Activated T-cell treated with anti-CD3 and anti-CD28 coated beads, Interleukin-2, amount 50 U/mL, for 24 hours (primary cell): ENCODE results near the gene VRK3.
"Not testable (repeated sequence)": the region's sequence is repeated elsewhere in the genome, so short reads cannot be mapped to it uniquely, and the experiment has no call there.

Experiments
- DNase-seq: peaks from one replicate; pipeline ENCODE4 v3.0.0-alpha.2; 2020
- H3K27ac Mint-ChIP-seq: 2 replicates; pipeline ENCODE4 v1.8.0; 2020; ENCODE audit warnings: mild to moderate bottlenecking, mixed read lengths
- H3K27me3 Mint-ChIP-seq: 2 replicates; pipeline ENCODE4 v1.8.0; 2020; ENCODE audit warnings: mixed read lengths
- H3K36me3 Mint-ChIP-seq: 2 replicates; pipeline ENCODE4 v1.8.0; 2020; ENCODE audit warnings: low read depth, mixed read lengths
- H3K4me1 Mint-ChIP-seq: 2 replicates; pipeline ENCODE4 v1.8.0; 2020; ENCODE audit warnings: low read depth, mixed read lengths
- H3K4me3 Mint-ChIP-seq: 2 replicates; pipeline ENCODE4 v1.8.0; 2020; ENCODE audit warnings: mild to moderate bottlenecking, moderate library complexity, mixed read lengths
- H3K9me3 Mint-ChIP-seq: 2 replicates; pipeline ENCODE4 v1.8.0; 2020; ENCODE audit warnings: mixed read lengths

VRK3 gene

GRCh38 chr19:50025022-50025793 lies at the start of gene VRK3:
Gene VRK3, minus strand, starts transcription at chr19:50025372. Its CDS starts 9,210 bp downstream, at chr19:50016162.
- peak within 1 kb of the TSS; percentile 95 for H3K4me3 Mint-ChIP-seq
- DNase-seq: peak; percentile 95
- H3K4me1 Mint-ChIP-seq: peaks cover 61% of the 10 kb centered on the region
- H3K9me3 Mint-ChIP-seq: peaks cover 7% of the 10 kb centered on the region
- no peaks in the 10 kb centered on the region for H3K27me3 Mint-ChIP-seq
- peaks cover 59% of the 10 kb centered on the region for H3K36me3 Mint-ChIP-seq
- peak within 1 kb of the TSS; percentile 100 for H3K27ac Mint-ChIP-seq

GRCh38 chr19:50068382-50068781 lies 43.2 kb upstream of the VRK3 start:
- H3K9me3 Mint-ChIP-seq, H3K36me3 Mint-ChIP-seq, H3K27ac Mint-ChIP-seq, H3K4me3 Mint-ChIP-seq, H3K4me1 Mint-ChIP-seq, DNase-seq: not testable (repeated sequence)
- H3K27me3 Mint-ChIP-seq: peaks cover 12% of the 10 kb centered on the region

GRCh38 chr19:50067575-50067974 lies 42.4 kb upstream of the VRK3 start:
- Mint-ChIP-seq H3K36me3 (no peaks in the 10 kb centered on the region), H3K4me3 (no peak overlapping the region), H3K4me1 (peaks cover 3% of the 10 kb centered on the region), H3K27me3 (peaks cover 13% of the 10 kb centered on the region), H3K9me3 (no peaks in the 10 kb centered on the region), H3K27ac (no peak overlapping the region)
- no peak for DNase-seq

DNA sequence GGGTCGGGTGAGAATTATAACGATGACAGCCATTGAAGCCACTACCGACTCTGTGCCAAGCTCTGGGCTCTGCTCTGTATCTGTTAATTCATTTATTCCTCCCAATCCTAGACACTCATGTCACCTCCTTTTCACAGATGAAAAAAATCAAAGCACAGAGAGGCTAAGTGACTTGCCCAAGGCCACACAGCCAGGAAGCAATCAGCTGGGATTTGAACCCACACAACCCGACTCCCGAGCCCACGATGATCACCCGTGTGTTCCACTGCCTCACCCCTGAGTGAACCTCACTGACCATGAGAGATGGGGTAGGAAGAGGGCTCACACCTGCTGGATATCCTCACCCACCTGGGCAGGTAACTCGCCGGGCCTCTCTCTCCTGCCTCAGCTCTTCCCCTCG lies 40.8 kb upstream of the VRK3 start:
- no peak for DNase-seq
- Mint-ChIP-seq H3K36me3 (no peaks in the 10 kb centered on the region), H3K4me1 (peaks cover 3% of the 10 kb centered on the region)

DNA sequence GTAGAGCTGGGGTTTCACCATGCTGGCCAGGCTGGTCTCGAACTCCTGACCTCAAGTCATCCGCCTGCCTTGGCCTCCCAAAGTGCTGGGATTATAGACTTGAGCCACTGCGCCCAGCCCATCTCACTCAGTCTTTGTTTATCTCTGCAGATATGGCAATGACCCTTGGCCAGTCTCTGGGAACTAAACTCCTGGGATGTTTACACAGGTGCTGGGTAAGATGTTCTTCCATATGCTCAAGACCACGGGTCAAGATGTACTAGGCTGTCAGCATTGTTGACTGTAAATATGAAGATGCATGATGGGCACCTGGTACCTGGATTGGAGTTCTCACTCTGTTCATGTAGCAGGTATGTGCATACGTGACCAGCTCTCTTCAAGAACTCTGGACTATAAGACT lies 36.5 kb upstream of the VRK3 start:
- DNase-seq: no peak
- Mint-ChIP-seq H3K9me3 (peaks cover 22% of the 10 kb centered on the region), H3K27me3 (peaks cover 12% of the 10 kb centered on the region), H3K4me1 (peaks cover 3% of the 10 kb centered on the region), H3K36me3 (peaks cover 8% of the 10 kb centered on the region), H3K4me3 (no peak overlapping the region), H3K27ac (no peak overlapping the region)

More for the DNA sequence above, 40.8 kb upstream of the VRK3 start:
- Mint-ChIP-seq H3K4me3 (no peak overlapping the region), H3K27ac (no peak overlapping the region), H3K27me3 (peaks cover 11% of the 10 kb centered on the region), H3K9me3 (no peaks in the 10 kb centered on the region)

- Mint-ChIP-seq H3K27ac (no peak overlapping the region), H3K27me3 (peaks cover 9% of the 10 kb centered on the region), H3K4me1 (peaks cover 3% of the 10 kb centered on the region), H3K36me3 (peaks cover 8% of the 10 kb centered on the region), H3K9me3 (peaks cover 24% of the 10 kb centered on the region), H3K4me3 (no peak overlapping the region)
- DNase-seq: no peak
Measured at GRCh38 chr19:50060107-50060506, 34.9 kb upstream of the VRK3 start.

- H3K27me3 Mint-ChIP-seq: peaks cover 9% of the 10 kb centered on the region
- H3K9me3 Mint-ChIP-seq: peaks cover 24% of the 10 kb centered on the region
- H3K36me3 Mint-ChIP-seq: peaks cover 8% of the 10 kb centered on the region
- no peak overlapping the region for H3K27ac Mint-ChIP-seq
- DNase-seq: no peak
- no peak overlapping the region for H3K4me3 Mint-ChIP-seq
- peaks cover 3% of the 10 kb centered on the region for H3K4me1 Mint-ChIP-seq
Measured at GRCh38 chr19:50059045-50059444, 33.9 kb upstream of the VRK3 start.

- Mint-ChIP-seq H3K9me3 (peaks cover 24% of the 10 kb centered on the region), H3K36me3 (peaks cover 8% of the 10 kb centered on the region), H3K4me1 (peaks cover 3% of the 10 kb centered on the region)
Measured at GRCh38 chr19:50058425-50058824, 33.3 kb upstream of the VRK3 start.

DNA sequence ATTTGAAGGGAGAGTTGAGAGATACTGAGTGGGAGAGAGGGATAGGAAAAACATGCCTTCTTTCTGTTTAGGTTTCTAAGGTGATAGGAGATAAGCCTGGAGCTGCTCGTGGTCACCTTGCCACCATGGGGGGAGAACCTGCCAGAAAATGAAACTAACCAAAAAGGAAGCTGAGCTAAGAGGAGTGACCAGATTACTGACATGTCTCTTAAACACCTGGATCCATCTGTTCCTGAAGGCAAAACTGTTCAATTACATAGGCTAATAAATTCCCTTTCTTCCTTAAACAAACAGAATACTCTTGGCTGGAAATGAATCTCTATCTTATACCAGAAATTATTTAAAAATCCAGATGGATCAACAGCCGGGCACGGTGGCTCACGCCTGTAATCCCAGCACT lies 27.9 kb upstream of the VRK3 start:
- peaks cover 5% of the 10 kb centered on the region for H3K27me3 Mint-ChIP-seq
- no peak overlapping the region for H3K27ac Mint-ChIP-seq
- H3K36me3 Mint-ChIP-seq: peaks cover 7% of the 10 kb centered on the region
- no peak for DNase-seq
- no peak overlapping the region for H3K4me3 Mint-ChIP-seq
- H3K9me3 Mint-ChIP-seq: peaks cover 5% of the 10 kb centered on the region
- H3K4me1 Mint-ChIP-seq: peaks cover 18% of the 10 kb centered on the region

More at GRCh38 chr19:50058425-50058824, 33.3 kb upstream of the VRK3 start:
- DNase-seq: no peak
- Mint-ChIP-seq H3K27ac (no peak overlapping the region), H3K4me3 (no peak overlapping the region), H3K27me3 (peaks cover 8% of the 10 kb centered on the region)

DNA sequence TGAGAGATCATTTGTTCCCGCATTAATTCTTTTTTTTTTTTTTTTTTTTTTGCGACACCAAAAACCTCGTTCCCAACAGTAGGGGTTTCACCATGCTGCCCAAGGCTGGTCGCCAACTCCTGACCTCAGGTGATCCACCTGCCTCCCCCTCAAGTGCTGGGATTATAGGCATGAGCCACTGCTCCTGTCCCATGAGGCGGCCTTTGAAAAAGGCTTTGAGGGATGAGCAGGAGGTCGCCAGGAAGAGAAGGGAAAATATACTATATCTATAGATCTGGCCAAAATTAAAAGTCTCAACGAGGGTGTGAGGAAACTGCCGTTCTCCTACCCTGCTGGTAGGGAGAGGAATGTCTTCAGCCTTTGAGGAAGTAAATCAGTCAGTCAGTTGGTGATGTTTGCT lies 26.8 kb upstream of the VRK3 start:
- peaks cover 5% of the 10 kb centered on the region for H3K27me3 Mint-ChIP-seq
- H3K27ac Mint-ChIP-seq: no peak overlapping the region
- H3K9me3 Mint-ChIP-seq: peaks cover 2% of the 10 kb centered on the region
- H3K4me3 Mint-ChIP-seq: no peak overlapping the region
- peaks cover 18% of the 10 kb centered on the region for H3K4me1 Mint-ChIP-seq
- no peak for DNase-seq
- H3K36me3 Mint-ChIP-seq: peaks cover 18% of the 10 kb centered on the region

- not testable (repeated sequence) for DNase-seq, H3K27me3 Mint-ChIP-seq, H3K9me3 Mint-ChIP-seq
- Mint-ChIP-seq H3K4me3 (peak overlapping the region; percentile 78), H3K27ac (peak overlapping the region; percentile 55), H3K36me3 (peaks cover 24% of the 10 kb centered on the region), H3K4me1 (peaks cover 18% of the 10 kb centered on the region)
Measured at GRCh38 chr19:50051228-50051895, 26.2 kb upstream of the VRK3 start.

DNA sequence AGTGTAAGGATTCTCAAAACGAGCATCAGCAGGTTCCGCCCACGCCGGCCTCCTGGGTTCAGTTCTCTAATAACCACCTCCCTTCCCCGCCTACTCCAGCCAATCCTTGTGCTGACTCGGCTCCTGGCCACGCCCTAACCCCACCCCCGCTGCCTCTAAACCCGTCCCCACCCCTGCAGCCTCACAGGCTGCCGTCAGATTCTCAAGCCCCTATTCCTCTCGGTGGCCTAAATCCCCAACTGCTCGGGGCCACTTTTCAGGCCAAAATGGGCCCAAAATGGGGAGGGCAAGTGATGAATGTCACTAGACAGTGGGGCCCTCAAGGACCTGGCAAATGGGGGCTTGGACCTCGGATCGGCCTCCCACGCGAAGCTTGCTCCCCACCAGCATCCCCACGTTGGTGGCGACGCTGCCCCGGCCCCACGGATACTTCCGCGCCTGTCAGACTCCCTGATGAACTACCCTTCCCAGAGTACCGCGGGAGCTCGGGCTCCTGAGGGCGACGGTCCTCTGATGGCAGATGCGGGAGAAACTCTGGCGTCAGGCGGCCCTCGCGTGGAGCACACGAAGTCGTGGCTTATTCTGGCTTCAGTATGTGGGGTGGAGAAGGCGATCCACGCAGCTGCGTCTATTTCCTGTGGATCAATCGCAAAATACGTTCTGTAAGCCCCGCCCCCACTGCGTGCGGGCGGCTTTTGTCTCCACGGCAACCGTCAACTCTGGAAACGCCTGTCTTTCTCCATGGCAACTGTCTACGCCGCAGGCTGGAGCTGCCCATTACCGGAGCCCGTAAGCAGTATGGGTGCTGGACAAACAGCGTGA lies 25.4 kb upstream of the VRK3 start:
- Mint-ChIP-seq H3K4me3 (peak overlapping the region; percentile 78), H3K9me3 (peaks cover 11% of the 10 kb centered on the region), H3K4me1 (peaks cover 18% of the 10 kb centered on the region), H3K36me3 (peaks cover 32% of the 10 kb centered on the region), H3K27ac (peak overlapping the region; percentile 55), H3K27me3 (peaks cover 5% of the 10 kb centered on the region)
- peak; percentile 80 for DNase-seq

GRCh38 chr19:50047671-50048070 lies 22.5 kb upstream of the VRK3 start:
- Mint-ChIP-seq H3K4me1 (peaks cover 18% of the 10 kb centered on the region), H3K36me3 (peaks cover 61% of the 10 kb centered on the region), H3K27me3 (peaks cover 5% of the 10 kb centered on the region), H3K27ac (no peak overlapping the region), H3K9me3 (peaks cover 35% of the 10 kb centered on the region), H3K4me3 (no peak overlapping the region)
- DNase-seq: no peak

DNA sequence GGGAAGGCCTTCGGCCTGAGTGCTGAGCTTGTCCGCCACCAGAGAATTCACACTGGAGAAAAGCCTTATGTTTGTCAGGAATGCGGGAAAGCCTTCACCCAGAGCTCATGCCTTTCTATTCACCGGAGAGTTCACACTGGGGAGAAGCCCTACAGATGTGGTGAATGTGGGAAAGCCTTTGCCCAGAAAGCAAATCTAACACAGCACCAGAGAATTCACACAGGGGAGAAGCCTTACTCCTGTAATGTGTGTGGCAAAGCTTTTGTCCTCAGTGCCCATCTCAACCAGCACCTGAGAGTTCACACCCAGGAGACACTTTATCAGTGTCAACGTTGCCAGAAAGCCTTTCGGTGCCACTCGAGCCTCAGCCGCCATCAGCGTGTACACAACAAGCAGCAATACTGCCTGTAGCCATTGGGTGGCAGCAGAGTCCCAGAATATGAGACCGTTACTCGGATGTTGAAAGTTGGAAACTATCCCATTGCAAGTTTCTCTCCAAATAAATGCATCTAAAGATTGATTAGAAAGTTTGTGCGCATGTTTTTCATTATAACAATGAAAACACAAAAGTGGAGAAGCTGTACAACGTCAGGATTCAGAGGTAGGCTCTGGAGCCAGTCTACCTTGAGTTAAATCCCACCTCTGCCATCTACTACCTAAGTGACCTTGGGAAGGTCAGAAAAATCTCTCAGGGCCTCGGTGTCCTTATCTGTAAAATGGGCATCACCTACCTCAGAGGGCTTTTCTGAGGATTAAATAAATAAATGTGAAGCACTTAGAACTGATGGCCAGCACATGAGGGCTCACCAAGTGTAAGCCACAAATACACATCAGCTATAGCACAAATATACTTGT lies 21.7 kb upstream of the VRK3 start:
- Mint-ChIP-seq H3K27ac (no peak overlapping the region), H3K36me3 (peaks cover 69% of the 10 kb centered on the region), H3K9me3 (peaks cover 37% of the 10 kb centered on the region), H3K4me3 (no peak overlapping the region), H3K4me1 (peaks cover 18% of the 10 kb centered on the region), H3K27me3 (peaks cover 3% of the 10 kb centered on the region)
- peak; percentile 70 for DNase-seq
